AG09309 (cell line): ENCODE measurements around the gene CBX8.
A peak's percentile ranks its signal among the peaks of the same experiment; 100 is the strongest.

Experiments
- DNase-seq: peaks from one replicate; pipeline ENCODE4 v3.0.0-alpha.2; 2010; ENCODE audit warnings: low read depth
- H3K4me3 ChIP-seq: 2 replicates; pipeline ENCODE4 v1.5.1; 2011; ENCODE audit warnings: mild to moderate bottlenecking, low read depth, low read length, moderate library complexity; ENCODE audit not compliant: control insufficient read depth
- CTCF ChIP-seq: IDR thresholded peaks from 2 replicates; pipeline ENCODE4 v1.5.1; 2011; ENCODE audit warnings: mild to moderate bottlenecking, low read depth, low read length, inconsistent platforms; ENCODE audit not compliant: insufficient read depth, control insufficient read depth; ENCODE audit errors: missing control alignments

Gene CBX8

GRCh38 chr17:79796444-79796762, 474 bp downstream of the CBX8 start:
- peak overlapping the region; percentile 86 for H3K4me3 ChIP-seq
- no peak for TF ChIP-seq CTCF
- no peak for DNase-seq

GRCh38 chr17:79795795-79796443, 958 bp downstream of the CBX8 start:
- DNase-seq: no peak
- H3K4me3 ChIP-seq: peak overlapping the region; percentile 86
- no peak for TF ChIP-seq CTCF

- no peak for DNase-seq
Observed at GRCh38 chr17:79794659-79795511, 2.0 kb downstream of the CBX8 start.

GRCh38 chr17:79793924-79794304, 3.0 kb downstream of the CBX8 start:
- no peak for DNase-seq
- H3K4me3 ChIP-seq: peak overlapping the region; percentile 55
- no peak for TF ChIP-seq CTCF

More at GRCh38 chr17:79794659-79795511, 2.0 kb downstream of the CBX8 start:
- H3K4me3 ChIP-seq: no peak overlapping the region
- TF ChIP-seq CTCF: no peak

- peak; percentile 83 for DNase-seq
- peak overlapping the region; percentile 55 for H3K4me3 ChIP-seq
- TF ChIP-seq CTCF: no peak
Observed at GRCh38 chr17:79792984-79793923, 3.6 kb downstream of the CBX8 start.

- peak overlapping the region; percentile 55 for H3K4me3 ChIP-seq
- DNase-seq: no peak
- no peak for TF ChIP-seq CTCF
Observed at GRCh38 chr17:79792341-79792871, 4.5 kb downstream of the CBX8 start.
